ENCODE data around the gene USB1. TPM values are rescaled to one million over a fixed set of nuclear protein-coding genes. Genes with fewer than 3 reads are reported as not detected.
"Not testable (repeated sequence)": the region's sequence is repeated elsewhere in the genome, so short reads cannot be mapped to it uniquely, and the experiment has no call there.

USB1 gene
- total RNA-seq, 1 experiment from 2014 or later: 11.9 TPM

DNA sequence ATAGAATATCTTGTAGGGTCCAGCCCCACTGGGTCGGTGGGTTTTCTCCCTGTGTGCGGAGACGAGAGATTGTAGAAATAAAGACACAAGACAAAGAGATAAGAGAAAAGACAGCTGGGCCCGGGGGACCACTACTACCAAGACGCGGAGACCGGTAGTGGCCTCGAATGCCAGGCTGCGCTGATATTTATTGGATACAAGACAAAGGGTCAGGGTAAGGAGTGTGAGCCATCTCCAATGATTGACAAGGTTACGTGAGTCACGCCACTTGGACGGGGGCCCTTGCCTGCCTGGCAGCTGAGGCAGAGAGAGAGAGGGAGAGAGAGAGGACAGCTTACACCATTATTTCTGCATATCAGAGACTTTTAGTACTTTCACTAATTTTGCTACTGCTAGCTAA is 3.5 kb downstream of the USB1 start:
- in situ Hi-C loops (cut with HindIII; ENCODE audit: low pct_unique_long_range_greater_than_20kb, low sequenced_read_pairs): not testable (repeated sequence)
- DNase-seq (ENCODE audit: low read depth): peak; percentile 45

DNA sequence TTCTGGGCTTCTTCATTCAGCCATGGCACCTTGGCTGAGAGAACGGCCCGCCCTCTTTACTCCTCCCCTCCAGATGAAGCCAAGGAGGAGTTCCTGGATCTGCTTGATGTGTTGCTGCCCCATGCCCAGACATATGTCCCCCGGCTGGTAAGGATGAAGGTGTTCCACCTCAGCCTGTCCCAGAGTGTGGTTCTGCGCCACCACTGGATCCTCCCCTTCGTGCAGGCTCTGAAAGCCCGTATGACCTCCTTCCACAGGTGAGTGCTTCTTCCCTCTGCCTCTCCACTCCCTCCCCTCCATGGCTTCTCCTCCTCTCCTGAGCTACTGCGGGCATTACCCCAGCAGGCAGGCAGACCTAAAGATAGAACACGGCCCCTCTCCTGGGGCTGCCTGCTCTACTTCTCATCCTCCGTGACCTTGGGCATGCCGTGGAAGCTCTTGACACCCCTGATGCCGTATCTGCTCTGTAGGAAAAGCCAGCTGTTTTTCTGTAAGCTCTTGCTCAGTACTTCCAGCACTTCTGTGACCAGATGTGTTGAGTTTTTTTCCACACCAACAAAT is 8.7 kb downstream of the USB1 start:
- DNase-seq (ENCODE audit: low read depth): no peak
- in situ Hi-C loops (cut with HindIII; ENCODE audit: low pct_unique_long_range_greater_than_20kb, low sequenced_read_pairs): no loop called here

DNA sequence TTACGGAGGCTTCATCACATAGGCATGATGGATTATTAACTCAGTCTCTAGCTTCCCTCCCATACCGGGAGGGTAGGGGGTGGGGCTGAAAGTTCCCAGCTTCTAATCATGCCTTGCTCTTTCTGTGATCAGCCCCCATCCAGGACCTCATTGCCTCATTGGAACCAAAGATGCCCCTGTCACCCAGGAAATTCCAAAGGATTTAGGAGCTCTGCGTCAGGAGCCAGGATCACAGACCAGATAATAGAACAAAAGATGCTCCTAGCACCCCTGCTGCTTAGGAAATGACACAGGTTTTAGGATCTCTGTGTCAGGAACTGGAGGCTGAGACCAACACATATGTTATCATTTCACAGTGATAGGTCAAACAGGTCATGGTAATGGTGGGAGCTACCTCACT is 9.7 kb downstream of the USB1 start:
- in situ Hi-C loops (cut with HindIII; ENCODE audit: low pct_unique_long_range_greater_than_20kb, low sequenced_read_pairs): no loop called here
- no peak for DNase-seq (ENCODE audit: low read depth)

DNA sequence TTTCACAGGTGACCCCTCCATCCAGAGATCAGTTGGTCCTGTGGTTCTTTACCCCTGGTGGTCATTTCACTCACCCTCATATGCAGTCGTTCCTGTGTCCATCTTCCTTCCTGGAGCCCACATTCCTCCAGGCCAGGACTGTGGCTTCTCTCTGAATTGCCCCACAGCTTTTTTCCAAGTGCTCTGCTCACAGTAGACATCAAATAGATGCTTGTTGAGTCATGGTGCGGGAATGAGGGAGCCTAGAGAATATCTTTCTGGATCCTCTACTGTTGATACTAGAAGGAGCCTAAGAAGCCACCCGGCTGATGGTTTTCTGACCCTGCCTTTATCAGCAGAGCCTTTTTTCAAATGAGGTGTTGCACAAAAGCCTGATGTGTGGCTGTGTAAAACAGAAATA is 10.4 kb downstream of the USB1 start:
- DNase-seq (ENCODE audit: low read depth): no peak

DNA sequence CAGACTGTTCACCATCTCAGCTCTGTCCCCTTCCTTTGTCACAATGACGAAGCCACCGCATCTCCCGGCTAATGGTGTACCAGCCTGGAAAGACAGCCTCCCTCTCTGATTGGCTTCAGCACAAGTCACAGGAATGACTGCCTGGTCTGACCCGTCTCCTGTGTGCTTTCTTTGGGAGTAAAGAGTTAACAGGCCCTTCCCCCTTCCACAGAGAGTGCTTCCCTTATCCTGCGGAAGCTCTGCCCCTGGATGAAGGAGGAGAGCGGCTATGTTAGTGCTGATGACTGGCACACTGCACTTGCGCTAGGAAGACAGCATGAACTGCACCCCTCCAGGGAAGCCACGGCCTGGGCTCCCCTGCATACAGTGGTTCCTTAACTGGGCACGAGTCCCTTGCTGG is 11.3 kb downstream of the USB1 start:
- in situ Hi-C loops (cut with HindIII; ENCODE audit: low pct_unique_long_range_greater_than_20kb, low sequenced_read_pairs): no loop called here

More for the DNA sequence above, 10.4 kb downstream of the USB1 start:
- in situ Hi-C loops (cut with HindIII; ENCODE audit: low pct_unique_long_range_greater_than_20kb, low sequenced_read_pairs): no loop called here

DNA sequence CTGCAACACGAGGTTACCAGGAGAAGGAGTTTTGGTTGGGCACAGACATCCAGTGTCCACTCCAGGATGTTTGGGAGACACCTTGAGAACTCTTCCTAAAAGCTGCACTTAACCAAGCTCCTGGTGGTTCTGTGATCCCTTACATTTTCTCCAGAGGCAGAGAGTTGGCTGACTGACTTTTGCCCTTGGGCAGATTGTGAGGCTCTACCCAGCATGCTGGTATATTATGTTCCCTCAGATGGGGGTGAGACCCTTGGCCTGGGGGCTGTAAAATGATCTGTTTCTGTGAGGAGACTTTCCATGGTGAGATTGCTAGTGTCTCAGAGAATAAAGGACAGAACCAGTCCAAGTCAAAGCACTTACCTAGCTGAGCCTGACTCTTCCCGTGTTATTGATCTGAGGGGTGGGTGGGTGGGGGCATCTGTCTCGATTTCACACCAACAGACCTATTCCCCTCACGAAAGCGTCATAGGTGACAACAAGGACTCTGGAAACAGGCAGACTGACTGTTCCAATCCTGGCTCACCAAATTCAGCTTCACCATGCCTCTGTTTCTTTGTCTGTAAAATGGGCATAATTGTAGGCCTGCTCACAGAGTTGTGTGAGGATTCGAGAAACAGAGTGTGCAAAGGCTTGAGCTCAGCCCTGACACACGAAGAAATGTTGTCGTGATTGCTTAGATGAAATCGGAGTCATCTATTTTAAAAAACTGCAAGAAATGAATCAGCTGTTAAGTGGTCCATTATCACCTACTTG is 12.2 kb downstream of the USB1 start:
- in situ Hi-C loops (cut with HindIII; ENCODE audit: low pct_unique_long_range_greater_than_20kb, low sequenced_read_pairs): no loop called here
- no peak for DNase-seq (ENCODE audit: low read depth)

More for the DNA sequence above, 11.3 kb downstream of the USB1 start:
- no peak for DNase-seq (ENCODE audit: low read depth)

DNA sequence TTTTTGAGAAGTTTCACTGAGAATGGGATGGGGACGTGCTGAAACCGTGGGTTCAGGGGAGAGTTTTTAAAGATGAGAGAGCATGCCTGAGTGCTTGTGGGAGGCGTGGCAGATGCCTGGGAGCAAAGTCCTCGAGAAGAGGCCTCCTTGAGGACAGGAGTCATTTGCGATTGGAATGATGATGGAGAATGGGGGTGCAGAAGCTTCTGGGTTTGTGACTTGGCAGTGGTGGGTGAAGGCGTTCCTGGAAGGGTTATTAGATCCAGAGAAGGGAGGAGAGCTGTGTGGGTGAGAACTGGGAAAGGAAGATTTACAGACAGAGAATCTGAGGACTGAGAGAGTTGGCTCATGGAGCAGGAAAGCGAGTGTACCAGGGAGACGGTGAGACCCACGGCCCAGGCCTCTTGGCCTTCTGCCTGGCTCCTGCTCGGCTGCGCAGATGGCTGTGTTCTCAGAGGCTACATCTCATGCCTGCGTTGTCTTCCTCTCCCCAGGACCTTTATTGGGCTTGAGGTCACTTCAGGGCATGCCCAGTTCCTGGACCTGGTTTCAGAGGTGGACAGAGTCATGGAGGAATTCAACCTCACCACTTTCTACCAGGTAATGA is 15.7 kb downstream of the USB1 start:
- DNase-seq (ENCODE audit: low read depth): no peak
- in situ Hi-C loops (cut with HindIII; ENCODE audit: low pct_unique_long_range_greater_than_20kb, low sequenced_read_pairs): no loop called here

DNA sequence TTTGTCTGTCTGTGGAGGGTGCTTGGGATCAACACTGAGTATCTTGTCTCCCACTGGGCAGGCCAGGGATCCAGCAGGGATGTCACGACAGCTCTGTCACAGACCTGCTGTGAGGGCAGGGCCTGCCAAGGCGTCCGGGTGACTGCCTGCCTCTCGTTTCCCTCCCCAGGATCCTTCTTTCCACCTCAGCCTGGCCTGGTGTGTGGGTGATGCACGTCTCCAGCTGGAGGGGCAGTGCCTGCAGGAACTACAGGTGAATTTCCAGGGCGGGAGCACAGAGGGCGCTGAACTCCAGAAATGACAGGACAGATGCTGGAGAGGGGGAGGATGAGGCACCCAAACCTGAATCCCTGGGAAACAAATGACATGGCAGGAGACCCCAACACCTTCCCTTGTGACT is 17.6 kb downstream of the USB1 start:
- DNase-seq (ENCODE audit: low read depth): no peak
- in situ Hi-C loops (cut with HindIII; ENCODE audit: low pct_unique_long_range_greater_than_20kb, low sequenced_read_pairs): no loop called here

DNA sequence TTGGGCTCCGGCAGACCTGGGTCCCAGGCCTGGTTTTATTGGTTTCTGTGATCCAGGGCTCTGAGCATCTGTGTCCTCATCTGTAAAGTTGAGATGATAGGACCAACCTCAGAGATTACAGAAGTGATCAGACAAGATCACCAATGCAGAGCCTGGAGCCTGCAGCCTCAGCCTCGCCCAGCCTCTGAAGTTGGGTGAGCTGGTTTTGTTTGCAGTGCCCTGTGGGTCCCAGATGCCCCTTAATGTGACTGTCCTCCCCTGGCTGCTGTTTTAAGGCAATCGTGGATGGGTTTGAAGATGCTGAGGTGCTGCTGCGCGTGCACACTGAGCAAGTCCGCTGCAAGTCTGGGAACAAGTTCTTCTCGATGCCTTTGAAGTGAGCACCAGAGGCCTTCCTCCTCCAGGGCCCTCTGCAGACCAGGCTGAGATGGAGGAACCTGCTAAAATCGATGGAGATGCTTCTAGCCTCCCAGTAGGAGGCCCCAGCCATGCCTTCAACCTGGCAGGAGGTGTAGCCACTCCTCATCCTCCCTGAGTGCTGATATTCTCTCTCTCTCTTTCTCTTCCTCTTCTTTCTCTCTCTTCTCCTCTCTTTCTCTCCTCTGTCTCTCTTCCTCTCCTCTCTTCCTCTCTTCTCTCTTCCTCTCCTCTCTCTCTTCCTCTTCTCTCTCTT is 18.8 kb downstream of the USB1 start:
- no peak for DNase-seq (ENCODE audit: low read depth)
- in situ Hi-C loops (cut with HindIII; ENCODE audit: low pct_unique_long_range_greater_than_20kb, low sequenced_read_pairs): loop anchor here (10.0 kb wide), 1 partner anchor 105 kb away; the partner anchor contains the start of gene CFAP20

DNA sequence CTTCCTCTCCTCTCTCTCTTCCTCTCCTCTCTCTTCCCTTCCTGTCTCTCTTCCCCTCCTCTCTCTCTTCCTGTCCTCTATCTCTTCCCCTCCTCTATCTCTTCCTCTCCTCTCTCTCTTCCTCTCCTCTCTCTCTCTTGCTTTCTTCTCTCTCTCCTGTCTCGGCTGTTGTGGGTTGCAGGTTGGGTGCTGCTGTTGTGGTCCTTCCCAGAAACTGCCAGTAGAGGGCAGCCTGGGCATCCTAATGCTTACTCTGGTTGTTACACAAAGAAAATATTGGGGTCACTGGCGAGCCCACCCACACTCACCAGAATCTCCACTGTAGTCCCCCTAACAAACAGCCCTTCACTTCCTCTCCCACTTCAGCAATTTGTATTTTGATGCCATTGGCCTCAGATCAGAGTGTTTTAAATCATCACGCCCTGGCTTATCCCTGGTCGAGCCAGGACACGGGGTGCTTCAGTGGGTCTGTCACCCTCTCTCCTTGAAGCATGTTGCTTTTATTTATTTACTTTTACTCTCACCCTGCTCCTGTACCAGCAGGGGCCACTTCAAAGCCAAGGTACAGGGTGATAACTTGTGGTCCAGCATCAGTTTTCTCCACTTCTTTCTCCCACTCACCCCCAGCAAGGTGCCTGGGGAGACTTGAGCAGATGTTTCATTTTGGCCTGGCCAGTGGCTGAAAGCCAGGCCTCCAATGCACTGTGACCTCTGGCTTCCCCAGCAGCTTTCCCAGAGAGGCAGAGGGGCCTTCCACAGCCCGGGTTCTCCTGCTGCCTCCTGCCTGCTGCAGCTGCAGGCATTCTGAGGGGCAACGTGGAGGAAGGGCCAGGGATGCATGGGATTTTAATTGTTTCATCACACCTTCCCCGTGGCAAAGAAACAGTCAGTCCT is 19.7 kb downstream of the USB1 start:
- in situ Hi-C loops (cut with HindIII; ENCODE audit: low pct_unique_long_range_greater_than_20kb, low sequenced_read_pairs): loop anchor here (10.0 kb wide), 1 partner anchor 104 kb away; the partner anchor contains the start of gene CFAP20
- peak; percentile 53 for DNase-seq (ENCODE audit: low read depth)

DNA sequence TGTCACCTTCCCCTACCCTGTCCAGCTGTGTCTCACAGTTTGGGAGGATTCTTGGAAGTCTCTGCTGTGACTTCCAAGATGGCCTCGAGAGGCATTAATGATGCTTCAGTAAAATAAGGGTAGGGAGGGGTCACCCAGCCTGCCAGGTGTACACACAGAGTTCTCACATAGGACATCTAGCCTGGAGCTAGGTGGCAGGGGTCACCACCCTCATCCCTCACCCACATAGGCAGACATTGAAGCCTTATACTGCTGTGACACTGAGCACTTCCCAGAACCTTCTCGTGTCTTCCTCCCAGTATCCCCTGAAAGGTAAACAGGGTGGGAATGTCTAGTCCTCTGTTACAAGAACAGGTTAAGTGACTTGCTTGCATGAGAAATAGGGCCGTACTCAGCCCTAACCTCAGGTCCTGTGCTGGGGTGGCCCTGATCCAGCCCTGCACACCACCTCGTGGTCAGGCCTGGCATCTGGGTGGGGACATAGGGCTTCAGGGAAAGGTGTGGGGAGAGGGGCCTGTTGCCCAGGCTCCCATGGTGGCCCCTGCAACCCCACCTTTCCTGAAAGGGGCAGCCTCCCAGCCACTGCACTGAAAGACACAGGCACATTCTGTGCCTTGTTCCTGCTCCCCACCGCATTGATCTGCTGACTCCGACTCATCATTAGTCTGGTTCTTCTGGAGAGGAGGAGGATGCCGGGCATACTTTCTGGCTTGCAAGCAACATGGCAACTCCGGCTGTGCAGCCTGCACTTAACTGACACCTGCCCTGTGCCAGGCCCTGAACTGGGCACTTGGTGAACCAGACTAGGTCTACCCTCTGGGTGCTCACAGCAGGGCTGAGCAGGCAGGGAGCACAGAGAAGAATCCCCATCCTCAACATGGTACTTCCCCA is 20.7 kb downstream of the USB1 start:
- peak; percentile 65 for DNase-seq (ENCODE audit: low read depth)
- in situ Hi-C loops (cut with HindIII; ENCODE audit: low pct_unique_long_range_greater_than_20kb, low sequenced_read_pairs): loop anchor here (10.0 kb wide), 1 partner anchor 103 kb away; the partner anchor contains the start of gene CFAP20

DNA sequence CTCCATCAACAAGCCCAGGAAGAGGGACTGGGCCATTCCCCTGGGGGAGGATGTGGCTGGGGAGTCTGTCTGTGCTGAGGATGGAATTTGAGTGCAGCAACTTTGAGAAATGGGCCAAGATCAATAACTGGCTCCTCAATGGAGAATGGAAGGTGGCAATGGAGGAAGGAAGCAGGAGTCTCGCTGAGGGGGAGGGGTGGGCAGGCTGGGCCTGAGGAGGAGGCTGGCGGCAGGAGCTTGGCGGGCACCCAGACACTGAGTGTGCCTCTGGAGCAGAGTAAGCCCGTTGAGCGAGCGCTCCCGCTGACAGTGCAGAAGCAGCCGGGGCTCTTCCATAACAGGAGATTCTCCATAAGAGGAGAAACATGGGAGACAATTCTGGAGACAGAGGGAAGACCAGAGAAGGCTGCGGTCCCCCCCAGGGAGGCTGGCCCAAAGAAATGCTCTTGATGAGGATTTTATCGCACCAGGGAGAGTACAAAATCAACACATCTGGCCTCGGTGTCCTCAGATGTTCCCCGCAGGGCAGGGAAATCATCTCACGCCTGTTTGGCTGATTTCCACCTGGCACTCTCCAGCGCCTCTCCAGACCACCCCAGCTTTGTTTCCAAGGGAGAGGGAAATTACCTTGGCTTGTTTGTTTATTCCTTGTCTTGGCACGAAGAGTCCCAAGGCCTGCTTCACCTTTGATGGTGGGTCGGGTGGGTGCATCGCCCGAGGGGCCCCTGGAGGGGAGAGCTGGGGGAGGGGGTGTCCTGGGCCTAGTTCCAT is 21.6 kb downstream of the USB1 start:
- in situ Hi-C loops (cut with HindIII; ENCODE audit: low pct_unique_long_range_greater_than_20kb, low sequenced_read_pairs): loop anchor here (10.0 kb wide), 1 partner anchor 102 kb away; the partner anchor contains the start of gene CFAP20
- DNase-seq (ENCODE audit: low read depth): peak; percentile 11

DNA sequence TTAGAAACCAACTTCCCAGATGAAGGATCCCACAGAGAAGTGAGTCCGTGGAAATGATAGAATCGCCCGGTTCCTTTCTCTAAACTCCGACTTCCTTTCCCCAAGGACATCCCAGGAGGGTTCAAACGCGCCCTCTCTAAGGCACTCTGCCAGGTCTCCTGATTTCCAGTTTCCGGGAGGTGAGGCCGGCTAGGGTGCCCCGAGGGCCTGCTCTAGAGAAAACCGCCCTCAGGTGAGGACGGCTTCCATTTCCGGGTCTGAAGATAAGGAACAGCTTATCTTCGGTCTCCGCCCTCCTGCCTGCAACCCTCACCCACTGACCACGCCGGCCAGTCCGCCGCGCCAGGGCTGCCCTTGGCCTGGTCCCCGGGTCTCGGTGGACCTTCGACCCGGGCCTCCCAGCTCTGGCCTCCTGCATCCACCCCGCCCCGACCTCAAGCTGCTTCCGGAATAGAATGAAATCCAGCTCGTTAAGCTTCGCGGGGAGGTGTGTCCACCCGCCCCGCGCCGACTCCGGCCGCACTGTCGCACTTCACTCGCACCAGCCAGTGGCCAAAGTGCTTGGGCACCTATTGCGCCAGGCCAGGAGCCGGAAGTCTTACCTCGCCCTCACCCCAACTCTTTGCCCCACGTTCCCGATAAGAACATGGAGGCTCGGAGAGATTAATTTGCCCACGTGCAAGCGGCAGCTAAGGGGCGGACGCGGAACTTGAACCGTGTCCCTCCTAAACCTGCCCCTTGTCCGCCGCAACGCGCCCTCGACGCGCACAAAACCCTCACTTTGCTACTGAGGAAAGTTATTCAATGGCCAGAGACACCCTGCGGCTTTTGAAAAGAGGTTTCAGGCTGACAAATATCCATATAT is 23.5 kb downstream of the USB1 start:
- DNase-seq (ENCODE audit: low read depth): no peak
- in situ Hi-C loops (cut with HindIII; ENCODE audit: low pct_unique_long_range_greater_than_20kb, low sequenced_read_pairs): loop anchor here (10.0 kb wide), 1 partner anchor 100 kb away; the partner anchor contains the start of gene CFAP20

GRCh38 chr16:58025351-58026138 is 24.3 kb downstream of the USB1 start, which contains the start of gene MMP15:
TSS of gene MMP15 (plus strand) at chr16:58025754. CDS start at chr16:58026351, 597 bp downstream.
- peak; percentile 83 for DNase-seq (ENCODE audit: low read depth)
- in situ Hi-C loops (cut with HindIII; ENCODE audit: low pct_unique_long_range_greater_than_20kb, low sequenced_read_pairs): loop anchor here (10.0 kb wide), 1 partner anchor 99 kb away; the partner anchor contains the start of gene CFAP20
